ENCODE data around the gene SLC13A5.
"Not testable (repeated sequence)": the region's sequence is repeated elsewhere in the genome, so short reads cannot be mapped to it uniquely, and the experiment has no call there.

The SLC13A5 gene

DNA sequence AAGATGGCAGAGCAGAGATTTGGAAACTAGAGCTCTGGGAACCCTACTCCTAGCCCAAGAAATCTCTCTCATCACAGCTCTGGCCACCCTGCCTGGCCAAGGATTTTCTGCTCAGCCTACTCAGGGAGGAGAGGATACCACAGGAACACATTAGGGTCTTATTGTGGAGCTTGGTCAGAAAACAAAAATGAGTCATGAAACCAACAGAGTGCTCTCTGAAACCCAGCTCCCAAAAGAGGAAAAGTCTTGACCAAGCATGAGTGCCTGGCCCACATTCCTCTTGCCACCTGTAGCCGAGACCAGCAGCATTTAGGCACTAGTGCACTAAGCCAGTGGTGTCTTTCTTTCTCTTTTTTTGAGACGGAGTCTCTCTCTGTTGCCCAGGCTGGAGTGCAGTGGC, 18.1 kb downstream of the SLC13A5 start:
- Histone ChIP-seq H3K36me3 (ENCODE audit: insufficient read depth, insufficient read length, low read length) (no peaks in the 10 kb centered on the region), H3K27me3 (ENCODE audit: insufficient read depth, insufficient read length) (no peaks in the 10 kb centered on the region), H3K4me3 (ENCODE audit: insufficient read length, low read depth) (no peak overlapping the region), H3K9ac (ENCODE audit: insufficient read length, low read depth) (no peak overlapping the region), H3K4me1 (ENCODE audit: insufficient read depth, insufficient read length) (no peaks in the 10 kb centered on the region), H3K9me3 (ENCODE audit: insufficient read depth, low read length) (no peaks in the 10 kb centered on the region)
- no peak for DNase-seq (ENCODE audit: low read depth, low spot score)
- TF ChIP-seq YY1 (IDR thresholded peaks at IDR 0.05; ENCODE audit: insufficient read depth, insufficient read length) (no peak), ZNF274 (IDR thresholded peaks at IDR 0.05; ENCODE audit: low read depth, low read length) (no peak), SUZ12 (IDR thresholded peaks at IDR 0.05; ENCODE audit: extremely low read depth, insufficient read depth, insufficient read length) (no peak)

DNA sequence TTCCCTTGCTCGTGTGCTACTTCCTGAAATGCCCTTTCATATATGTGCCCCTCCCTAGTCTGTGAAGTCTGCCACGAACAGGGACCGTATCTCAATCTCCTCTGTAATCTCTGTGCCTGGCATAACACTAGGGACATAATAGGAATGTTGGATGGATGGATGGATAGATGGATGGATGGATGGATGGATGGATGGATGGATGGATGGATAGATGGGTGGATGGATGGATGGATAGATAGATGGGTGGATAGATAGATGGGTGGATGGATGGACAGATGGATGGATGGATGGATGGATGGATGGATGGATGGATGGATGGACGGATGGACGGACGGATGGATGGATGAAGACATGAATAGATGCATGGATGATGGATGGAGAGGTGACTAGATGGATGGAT, 21.2 kb downstream of the SLC13A5 start:
- DNase-seq (ENCODE audit: low read depth, low spot score); H3K4me1 ChIP-seq (ENCODE audit: insufficient read depth, insufficient read length); H3K36me3 ChIP-seq (ENCODE audit: insufficient read depth, insufficient read length, low read length); H3K9me3 ChIP-seq (ENCODE audit: insufficient read depth, low read length); H3K4me3 ChIP-seq (ENCODE audit: insufficient read length, low read depth); H3K27me3 ChIP-seq (ENCODE audit: insufficient read depth, insufficient read length); H3K9ac ChIP-seq (ENCODE audit: insufficient read length, low read depth): not testable (repeated sequence)

DNA sequence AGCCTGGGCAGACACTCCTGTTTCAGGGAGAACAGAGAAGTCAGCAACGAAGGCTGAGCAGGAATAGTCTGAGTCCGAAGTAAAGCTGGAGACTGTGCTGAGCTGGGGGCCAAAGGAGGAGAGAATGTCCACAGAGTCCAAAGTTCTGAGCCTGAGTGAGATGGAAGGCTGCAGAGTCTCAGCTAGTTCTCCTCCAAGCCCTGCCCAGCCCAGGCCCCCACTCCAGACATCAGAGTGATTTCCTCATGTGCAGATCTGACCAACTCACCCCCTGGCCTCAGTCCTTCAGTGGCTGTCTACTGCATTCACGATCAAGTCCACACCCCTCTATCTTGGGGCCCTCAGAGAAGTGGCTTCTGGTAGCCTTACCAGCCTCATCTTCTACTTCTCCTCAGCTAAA, 21.6 kb downstream of the SLC13A5 start:
- Histone ChIP-seq H3K9ac (ENCODE audit: insufficient read length, low read depth) (no peak overlapping the region), H3K27me3 (ENCODE audit: insufficient read depth, insufficient read length) (no peaks in the 10 kb centered on the region), H3K4me1 (ENCODE audit: insufficient read depth, insufficient read length) (no peaks in the 10 kb centered on the region), H3K36me3 (ENCODE audit: insufficient read depth, insufficient read length, low read length) (no peaks in the 10 kb centered on the region), H3K9me3 (ENCODE audit: insufficient read depth, low read length) (no peaks in the 10 kb centered on the region), H3K4me3 (ENCODE audit: insufficient read length, low read depth) (no peak overlapping the region)
- TF ChIP-seq ZNF274 (IDR thresholded peaks at IDR 0.05; ENCODE audit: low read depth, low read length) (no peak), YY1 (IDR thresholded peaks at IDR 0.05; ENCODE audit: insufficient read depth, insufficient read length) (no peak), SUZ12 (IDR thresholded peaks at IDR 0.05; ENCODE audit: extremely low read depth, insufficient read depth, insufficient read length) (no peak)
- no peak for DNase-seq (ENCODE audit: low read depth, low spot score)

DNA sequence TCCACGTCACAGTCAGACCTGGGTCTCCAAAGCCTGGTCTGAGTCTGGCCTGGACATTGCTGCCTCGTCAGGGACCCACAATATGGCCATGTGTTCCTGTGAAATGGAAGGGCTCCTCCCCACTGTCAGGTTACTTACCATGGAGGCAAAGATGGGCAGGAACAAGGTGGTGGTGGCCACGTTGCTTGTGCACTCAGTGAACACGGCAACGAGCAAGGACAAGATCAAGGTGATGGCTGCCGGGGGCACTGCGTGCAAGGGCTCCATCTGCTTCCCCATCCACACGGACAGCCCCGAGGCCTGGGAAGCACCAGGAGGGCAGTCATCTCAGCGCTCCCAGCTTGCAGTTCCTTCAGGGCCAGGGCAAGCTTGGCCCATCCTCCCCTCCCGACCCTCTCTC, 22.5 kb downstream of the SLC13A5 start:
- H3K36me3 ChIP-seq (ENCODE audit: insufficient read depth, insufficient read length, low read length) = no peaks in the 10 kb centered on the region
- H3K4me1 ChIP-seq (ENCODE audit: insufficient read depth, insufficient read length) = no peaks in the 10 kb centered on the region
- H3K27me3 ChIP-seq (ENCODE audit: insufficient read depth, insufficient read length) = no peaks in the 10 kb centered on the region
- H3K9me3 ChIP-seq (ENCODE audit: insufficient read depth, low read length) = no peaks in the 10 kb centered on the region
- no peak for DNase-seq (ENCODE audit: low read depth, low spot score)
- H3K4me3 ChIP-seq (ENCODE audit: insufficient read length, low read depth) = no peak overlapping the region
- H3K9ac ChIP-seq (ENCODE audit: insufficient read length, low read depth) = no peak overlapping the region
- TF ChIP-seq YY1 (IDR thresholded peaks at IDR 0.05; ENCODE audit: insufficient read depth, insufficient read length) = no peak
- TF ChIP-seq SUZ12 (IDR thresholded peaks at IDR 0.05; ENCODE audit: extremely low read depth, insufficient read depth, insufficient read length) = no peak
- no peak for TF ChIP-seq ZNF274 (IDR thresholded peaks at IDR 0.05; ENCODE audit: low read depth, low read length)

DNA sequence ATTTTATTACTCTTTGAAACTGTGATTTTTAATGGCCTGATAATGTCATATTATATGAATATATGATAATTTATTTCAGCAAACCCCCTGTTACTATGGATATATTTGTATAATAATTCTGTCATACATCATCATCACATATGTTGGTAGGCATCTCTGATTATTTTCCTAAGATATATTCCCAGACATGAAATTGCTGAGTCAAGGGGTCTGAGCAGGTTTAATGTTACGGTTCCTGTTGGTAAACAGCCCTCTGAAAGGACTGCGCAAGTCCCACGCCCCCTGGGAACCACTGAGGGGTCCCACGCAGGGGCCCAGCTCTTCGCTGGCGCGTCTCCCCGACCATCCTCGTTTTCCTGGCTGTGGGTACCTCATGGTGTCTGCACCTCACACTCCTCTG, 24.2 kb downstream of the SLC13A5 start:
- H3K4me3 ChIP-seq (ENCODE audit: insufficient read length, low read depth) = no peak overlapping the region
- no peaks in the 10 kb centered on the region for H3K4me1 ChIP-seq (ENCODE audit: insufficient read depth, insufficient read length)
- no peaks in the 10 kb centered on the region for H3K27me3 ChIP-seq (ENCODE audit: insufficient read depth, insufficient read length)
- DNase-seq (ENCODE audit: low read depth, low spot score) = no peak
- no peak for TF ChIP-seq YY1 (IDR thresholded peaks at IDR 0.05; ENCODE audit: insufficient read depth, insufficient read length)
- TF ChIP-seq ZNF274 (IDR thresholded peaks at IDR 0.05; ENCODE audit: low read depth, low read length) = no peak
- TF ChIP-seq SUZ12 (IDR thresholded peaks at IDR 0.05; ENCODE audit: extremely low read depth, insufficient read depth, insufficient read length) = no peak
- no peaks in the 10 kb centered on the region for H3K9me3 ChIP-seq (ENCODE audit: insufficient read depth, low read length)
- no peak overlapping the region for H3K9ac ChIP-seq (ENCODE audit: insufficient read length, low read depth)
- no peaks in the 10 kb centered on the region for H3K36me3 ChIP-seq (ENCODE audit: insufficient read depth, insufficient read length, low read length)

GRCh38 chr17:6686026-6686425, 27.1 kb downstream of the SLC13A5 start:
- Histone ChIP-seq H3K4me3 (ENCODE audit: insufficient read length, low read depth) (no peak overlapping the region), H3K27me3 (ENCODE audit: insufficient read depth, insufficient read length) (no peaks in the 10 kb centered on the region), H3K9ac (ENCODE audit: insufficient read length, low read depth) (no peak overlapping the region), H3K36me3 (ENCODE audit: insufficient read depth, insufficient read length, low read length) (no peaks in the 10 kb centered on the region), H3K9me3 (ENCODE audit: insufficient read depth, low read length) (no peaks in the 10 kb centered on the region), H3K4me1 (ENCODE audit: insufficient read depth, insufficient read length) (no peaks in the 10 kb centered on the region)
- TF ChIP-seq SUZ12 (IDR thresholded peaks at IDR 0.05; ENCODE audit: extremely low read depth, insufficient read depth, insufficient read length) = no peak
- no peak for DNase-seq (ENCODE audit: low read depth, low spot score)

- no peak overlapping the region for H3K4me3 ChIP-seq (ENCODE audit: insufficient read length, low read depth)
- no peak for TF ChIP-seq ZNF274 (IDR thresholded peaks at IDR 0.05; ENCODE audit: low read depth, low read length)
- no peak for TF ChIP-seq SUZ12 (IDR thresholded peaks at IDR 0.05; ENCODE audit: extremely low read depth, insufficient read depth, insufficient read length)
- no peak for TF ChIP-seq YY1 (IDR thresholded peaks at IDR 0.05; ENCODE audit: insufficient read depth, insufficient read length)
- H3K9me3 ChIP-seq (ENCODE audit: insufficient read depth, low read length) = no peaks in the 10 kb centered on the region
- H3K27me3 ChIP-seq (ENCODE audit: insufficient read depth, insufficient read length) = no peaks in the 10 kb centered on the region
- no peaks in the 10 kb centered on the region for H3K4me1 ChIP-seq (ENCODE audit: insufficient read depth, insufficient read length)
- H3K36me3 ChIP-seq (ENCODE audit: insufficient read depth, insufficient read length, low read length) = no peaks in the 10 kb centered on the region
- no peak for DNase-seq (ENCODE audit: low read depth, low spot score)
- H3K9ac ChIP-seq (ENCODE audit: insufficient read length, low read depth) = no peak overlapping the region
These were observed 28.0 kb downstream of the SLC13A5 start for GRCh38 chr17:6684881-6685767.

All from NT2/D1 (cell line).